Lower lobe of right lung (tissue), 2 donors: ENCODE results near the gene HYDIN. TPM values are rescaled to one million over a fixed set of nuclear protein-coding genes. Genes with fewer than 3 reads are reported as not detected.

Source experiments
- ATAC-seq, 2 donors: fragments of 200-7000 bp; cut with Tn5 transposase; one replicate each; pipeline ENCODE4 v1.9.1; 2020 to 2022; ENCODE audit warnings: mild to moderate bottlenecking in 2 of 2, moderate library complexity in 2 of 2
- DNase-seq: peaks from one replicate; pipeline ENCODE4 v3.0.0-alpha.2; 2020
- H3K27ac ChIP-seq: fragments of 200-600 bp; one replicate; pipeline ENCODE4 v1.8.0; 2022
- H3K27me3 ChIP-seq: fragments of 200-600 bp; one replicate; pipeline ENCODE4 v1.8.0; 2022; ENCODE audit warnings: low read depth
- H3K36me3 ChIP-seq: fragments of 200-600 bp; one replicate; pipeline ENCODE4 v1.8.0; 2022; ENCODE audit warnings: mild to moderate bottlenecking
- H3K4me1 ChIP-seq: fragments of 200-600 bp; one replicate; pipeline ENCODE4 v1.8.0; 2022
- H3K4me3 ChIP-seq: fragments of 200-600 bp; one replicate; pipeline ENCODE4 v1.8.0; 2022; ENCODE audit warnings: mild to moderate bottlenecking
- H3K9me3 ChIP-seq: fragments of 200-600 bp; one replicate; pipeline ENCODE4 v1.8.0; 2022
- CTCF ChIP-seq: fragments of 200-600 bp; IDR thresholded peaks from one replicate; pipeline ENCODE4 v1.8.0; 2022; ENCODE audit warnings: antibody characterized with exemption, mild to moderate bottlenecking
- intact Hi-C: fragments of 100-400 bp; cut with DNase I; formaldehyde crosslinking; loops from one replicate; pipeline ENCODE4 v1.11.0; 2022
- total RNA-seq: library from RNA; stranded (reverse); fragmentation: NEBNext Ultra II Directional; extraction: Animal tissue kit (Norgen Biotek cat#: 25700); gene quantifications from one replicate; pipeline ENCODE4 v1.2.1, GENCODE V29; 2021
- donor health status: DM: no; HTN: yes; CAD: no; lungs with severe emphysema.

Gene HYDIN
- total RNA-seq, 1 donor from 2014 or later: 19.5 TPM

- intact Hi-C loops: no loop called here
- Histone ChIP-seq H3K4me1 (no peaks in the 10 kb centered on the region), H3K27ac (no peak overlapping the region), H3K36me3 (no peaks in the 10 kb centered on the region), H3K9me3 (no peaks in the 10 kb centered on the region), H3K4me3 (no peak overlapping the region), H3K27me3 (no peaks in the 10 kb centered on the region)
- no peak for TF ChIP-seq CTCF
- no peak for DNase-seq
- no peak for ATAC-seq
These were observed 14.0 kb upstream of the HYDIN start for GRCh38 chr16:71244521-71244920.

GRCh38 chr16:71242601-71243000, 12.1 kb upstream of the HYDIN start:
- intact Hi-C loops: no loop called here
- Histone ChIP-seq H3K9me3 (no peaks in the 10 kb centered on the region), H3K27ac (no peak overlapping the region), H3K4me3 (no peak overlapping the region), H3K4me1 (no peaks in the 10 kb centered on the region), H3K36me3 (no peaks in the 10 kb centered on the region), H3K27me3 (no peaks in the 10 kb centered on the region)
- ATAC-seq (no peak), DNase-seq (no peak)
- no peak for TF ChIP-seq CTCF

GRCh38 chr16:71242036-71242435, 11.5 kb upstream of the HYDIN start:
- H3K27me3 ChIP-seq: no peaks in the 10 kb centered on the region
- H3K9me3 ChIP-seq: no peaks in the 10 kb centered on the region
- H3K4me1 ChIP-seq: no peaks in the 10 kb centered on the region
- H3K4me3 ChIP-seq: no peak overlapping the region
- H3K27ac ChIP-seq: no peak overlapping the region
- intact Hi-C loops: no loop called here
- no peaks in the 10 kb centered on the region for H3K36me3 ChIP-seq
- no peak for TF ChIP-seq CTCF
- DNase-seq: no peak
- ATAC-seq: no peak

- intact Hi-C loops: no loop called here
- Histone ChIP-seq H3K4me1 (no peaks in the 10 kb centered on the region), H3K27ac (no peak overlapping the region), H3K27me3 (peaks cover 16% of the 10 kb centered on the region), H3K9me3 (peaks cover 22% of the 10 kb centered on the region), H3K36me3 (no peaks in the 10 kb centered on the region), H3K4me3 (no peak overlapping the region)
- no peak for TF ChIP-seq CTCF
- DNase-seq: no peak
- ATAC-seq: no peak
These were observed 1.2 kb downstream of the HYDIN start for GRCh38 chr16:71229344-71229743.

- H3K27me3 ChIP-seq: peaks cover 13% of the 10 kb centered on the region
- DNase-seq (no peak), ATAC-seq (no peak)
- TF ChIP-seq CTCF: no peak
- H3K27ac ChIP-seq: no peak overlapping the region
- no peaks in the 10 kb centered on the region for H3K36me3 ChIP-seq
- H3K4me1 ChIP-seq: no peaks in the 10 kb centered on the region
- intact Hi-C loops: no loop called here
- H3K9me3 ChIP-seq: peaks cover 19% of the 10 kb centered on the region
- H3K4me3 ChIP-seq: no peak overlapping the region
These were observed 4.0 kb downstream of the HYDIN start for GRCh38 chr16:71226229-71227141.
